ENCODE data around the gene SYT5. TPM values are rescaled to one million over a fixed set of nuclear protein-coding genes. Genes with fewer than 3 reads are reported as not detected.
"Not testable (repeated sequence)": the region's sequence is repeated elsewhere in the genome, so short reads cannot be mapped to it uniquely, and the experiment has no call there.

SYT5 gene
- total RNA-seq, 1 experiment from 2014 or later, result not detected

- H3K79me2 ChIP-seq (ENCODE audit: low read length), result no peaks in the 10 kb centered on the region
- H3K9me3 ChIP-seq (ENCODE audit: low read length), result no peaks in the 10 kb centered on the region; the same call in 1 of the 2 replicates
- H4K20me1 ChIP-seq (ENCODE audit: insufficient read depth, low read depth, low read length), result no peaks in the 10 kb centered on the region
- peak; percentile 45 for DNase-seq
- H3K9ac ChIP-seq (ENCODE audit: low read length), result no peak overlapping the region
- H3K4me2 ChIP-seq (ENCODE audit: low read depth, low read length, poor library complexity, severe bottlenecking), result no peak overlapping the region
- H3K4me3 ChIP-seq (ENCODE audit: low read length), result no peak overlapping the region
- no peaks in the 10 kb centered on the region for H3K36me3 ChIP-seq (ENCODE audit: insufficient read depth, low read length)
- H3K9me2 ChIP-seq (replicated peaks; ENCODE audit: insufficient read depth, low read length), result no peaks in the 10 kb centered on the region
- H3K27me3 ChIP-seq (ENCODE audit: low read length), result no peaks in the 10 kb centered on the region
- no peak overlapping the region for H2AFZ ChIP-seq (ENCODE audit: low read length)
- H3K4me1 ChIP-seq (ENCODE audit: low read length), result peaks cover 12% of the 10 kb centered on the region
- no peak overlapping the region for H3K27ac ChIP-seq (ENCODE audit: low read length)
These were observed 33.5 kb upstream of the SYT5 start for GRCh38 chr19:55213547-55213946.

GRCh38 chr19:55212447-55212846 lies 32.4 kb upstream of the SYT5 start:
- Histone ChIP-seq H3K9me2 (replicated peaks; ENCODE audit: insufficient read depth, low read length) (no peaks in the 10 kb centered on the region), H3K4me2 (ENCODE audit: low read depth, low read length, poor library complexity, severe bottlenecking) (no peak overlapping the region), H3K36me3 (ENCODE audit: insufficient read depth, low read length) (no peaks in the 10 kb centered on the region), H3K9me3 (ENCODE audit: low read length) (no peaks in the 10 kb centered on the region), H3K27me3 (ENCODE audit: low read length) (no peaks in the 10 kb centered on the region), H3K4me1 (ENCODE audit: low read length) (peaks cover 12% of the 10 kb centered on the region), H2AFZ (ENCODE audit: low read length) (no peak overlapping the region), H3K79me2 (ENCODE audit: low read length) (no peaks in the 10 kb centered on the region), H3K27ac (ENCODE audit: low read length) (no peak overlapping the region), H4K20me1 (ENCODE audit: insufficient read depth, low read depth, low read length) (no peaks in the 10 kb centered on the region), H3K4me3 (ENCODE audit: low read length) (no peak overlapping the region), H3K9ac (ENCODE audit: low read length) (no peak overlapping the region)
- DNase-seq, result peak; percentile 97

- Histone ChIP-seq H3K27me3 (ENCODE audit: low read length) (no peaks in the 10 kb centered on the region), H2AFZ (ENCODE audit: low read length) (no peak overlapping the region), H3K4me2 (ENCODE audit: low read depth, low read length, poor library complexity, severe bottlenecking) (no peak overlapping the region), H3K4me3 (ENCODE audit: low read length) (no peak overlapping the region), H3K36me3 (ENCODE audit: insufficient read depth, low read length) (no peaks in the 10 kb centered on the region), H3K4me1 (ENCODE audit: low read length) (peaks cover 12% of the 10 kb centered on the region), H3K79me2 (ENCODE audit: low read length) (no peaks in the 10 kb centered on the region), H3K9ac (ENCODE audit: low read length) (no peak overlapping the region), H4K20me1 (ENCODE audit: insufficient read depth, low read depth, low read length) (0 out of 2 replicates have a peak, but pooled peaks cover 5% of the 10 kb centered on the region), H3K9me3 (ENCODE audit: low read length) (no peaks in the 10 kb centered on the region), H3K27ac (ENCODE audit: low read length) (no peak overlapping the region), H3K9me2 (replicated peaks; ENCODE audit: insufficient read depth, low read length) (no peaks in the 10 kb centered on the region)
- DNase-seq, result no peak
These were observed 29.8 kb upstream of the SYT5 start for GRCh38 chr19:55209693-55210472.

- DNase-seq, result peak; percentile 55
- Histone ChIP-seq H4K20me1 (ENCODE audit: insufficient read depth, low read depth, low read length) (0 out of 2 replicates have a peak, but pooled peaks cover 5% of the 10 kb centered on the region), H3K9me2 (replicated peaks; ENCODE audit: insufficient read depth, low read length) (no peaks in the 10 kb centered on the region), H3K4me1 (ENCODE audit: low read length) (peaks cover 12% of the 10 kb centered on the region), H3K79me2 (ENCODE audit: low read length) (no peaks in the 10 kb centered on the region), H3K36me3 (ENCODE audit: insufficient read depth, low read length) (no peaks in the 10 kb centered on the region), H3K27me3 (ENCODE audit: low read length) (no peaks in the 10 kb centered on the region), H3K9ac (ENCODE audit: low read length) (no peak within 1 kb of the TSS), H3K4me2 (ENCODE audit: low read depth, low read length, poor library complexity, severe bottlenecking) (no peak within 1 kb of the TSS), H3K4me3 (ENCODE audit: low read length) (no peak within 1 kb of the TSS), H3K9me3 (ENCODE audit: low read length) (no peaks in the 10 kb centered on the region), H3K27ac (ENCODE audit: low read length) (no peak within 1 kb of the TSS), H2AFZ (ENCODE audit: low read length) (no peak within 1 kb of the TSS)
These were observed 29.0 kb upstream of the SYT5 start, which contains the start of gene PTPRH for GRCh38 chr19:55208880-55209692. PTPRH (minus strand) TSS chr19:55209501; CDS start chr19:55209433, 68 bp downstream.

- Histone ChIP-seq H4K20me1 (ENCODE audit: insufficient read depth, low read depth, low read length) (0 out of 2 replicates have a peak, but pooled peaks cover 5% of the 10 kb centered on the region), H3K4me3 (ENCODE audit: low read length) (no peak overlapping the region), H3K27me3 (ENCODE audit: low read length) (no peaks in the 10 kb centered on the region), H2AFZ (ENCODE audit: low read length) (no peak overlapping the region), H3K36me3 (ENCODE audit: insufficient read depth, low read length) (no peaks in the 10 kb centered on the region), H3K9me3 (ENCODE audit: low read length) (no peaks in the 10 kb centered on the region), H3K4me1 (ENCODE audit: low read length) (peaks cover 12% of the 10 kb centered on the region), H3K79me2 (ENCODE audit: low read length) (no peaks in the 10 kb centered on the region), H3K9ac (ENCODE audit: low read length) (no peak overlapping the region), H3K27ac (ENCODE audit: low read length) (no peak overlapping the region), H3K4me2 (ENCODE audit: low read depth, low read length, poor library complexity, severe bottlenecking) (no peak overlapping the region), H3K9me2 (replicated peaks; ENCODE audit: insufficient read depth, low read length) (no peaks in the 10 kb centered on the region)
- DNase-seq, result peak; percentile 71
These were observed 26.8 kb upstream of the SYT5 start for GRCh38 chr19:55206664-55207500.

- not testable (repeated sequence) for H3K9me3 ChIP-seq (ENCODE audit: low read length); H3K4me3 ChIP-seq (ENCODE audit: low read length); H3K4me1 ChIP-seq (ENCODE audit: low read length); H2AFZ ChIP-seq (ENCODE audit: low read length); H3K4me2 ChIP-seq (ENCODE audit: low read depth, low read length, poor library complexity, severe bottlenecking); H3K9me2 ChIP-seq (replicated peaks; ENCODE audit: insufficient read depth, low read length); DNase-seq; H3K27me3 ChIP-seq (ENCODE audit: low read length); H3K9ac ChIP-seq (ENCODE audit: low read length); H3K79me2 ChIP-seq (ENCODE audit: low read length); H3K36me3 ChIP-seq (ENCODE audit: insufficient read depth, low read length); H4K20me1 ChIP-seq (ENCODE audit: insufficient read depth, low read depth, low read length); H3K27ac ChIP-seq (ENCODE audit: low read length)
These were observed 22.1 kb upstream of the SYT5 start for GRCh38 chr19:55202199-55202598.

GRCh38 chr19:55199620-55200204 lies 19.6 kb upstream of the SYT5 start:
- no peaks in the 10 kb centered on the region for H4K20me1 ChIP-seq (ENCODE audit: insufficient read depth, low read depth, low read length)
- no peak overlapping the region for H3K4me2 ChIP-seq (ENCODE audit: low read depth, low read length, poor library complexity, severe bottlenecking)
- no peak overlapping the region for H3K4me3 ChIP-seq (ENCODE audit: low read length)
- H3K9me3 ChIP-seq (ENCODE audit: low read length), result no peaks in the 10 kb centered on the region
- no peaks in the 10 kb centered on the region for H3K79me2 ChIP-seq (ENCODE audit: low read length)
- no peak overlapping the region for H2AFZ ChIP-seq (ENCODE audit: low read length)
- H3K4me1 ChIP-seq (ENCODE audit: low read length), result no peaks in the 10 kb centered on the region
- H3K9me2 ChIP-seq (replicated peaks; ENCODE audit: insufficient read depth, low read length), result no peaks in the 10 kb centered on the region
- no peaks in the 10 kb centered on the region for H3K27me3 ChIP-seq (ENCODE audit: low read length)
- no peak for DNase-seq
- no peak overlapping the region for H3K27ac ChIP-seq (ENCODE audit: low read length)
- H3K9ac ChIP-seq (ENCODE audit: low read length), result no peak overlapping the region
- H3K36me3 ChIP-seq (ENCODE audit: insufficient read depth, low read length), result no peaks in the 10 kb centered on the region

All from Karpas-422 (cell line).